Spleen (tissue), 11 donors: Measurements from ENCODE around the gene PCDHGA8. TPM values are rescaled to one million over a fixed set of nuclear protein-coding genes. Genes with fewer than 3 reads are reported as not detected.
"Not testable (repeated sequence)": the region's sequence is repeated elsewhere in the genome, so short reads cannot be mapped to it uniquely, and the experiment has no call there.

Experiments used
- DNase-seq: peaks from one replicate; pipeline ENCODE4 v3.0.0-alpha.2; 2020
- H3K27ac ChIP-seq, 8 donors: fragments of 200-600 bp; sonication (generic) in 7 of 8; 1 replicate in 4 of 8; 2 replicates in 4 of 8; pipeline versions ENCODE4 v1.5.0 to v1.8.0; 2016 to 2021; ENCODE audit warnings: inconsistent platforms in 4 of 8, mild to moderate bottlenecking in 4 of 8, moderate library complexity in 1 of 8
- H3K27me3 ChIP-seq, 7 donors: fragments of 200-600 bp; sonication (generic) in 6 of 7; replicated peaks in 1 of 7; 1 replicate in 4 of 7; 2 replicates in 3 of 7; pipeline versions ENCODE4 v1.5.0 to v1.8.0; 2016 to 2021; ENCODE audit warnings: inconsistent platforms in 3 of 7, mild to moderate bottlenecking in 1 of 7
- H3K36me3 ChIP-seq, 6 donors: fragments of 200-600 bp; sonication (generic) in 5 of 6; 1 replicate in 4 of 6; 2 replicates in 2 of 6; pipeline versions ENCODE4 v1.5.0 to v1.8.0; 2016 to 2021; ENCODE audit warnings: inconsistent platforms in 2 of 6
- H3K4me1 ChIP-seq, 6 donors: fragments of 200-600 bp; sonication (generic) in 5 of 6; 1 replicate in 3 of 6; 2 replicates in 3 of 6; pipeline versions ENCODE4 v1.5.0 to v1.8.0; 2016 to 2021; ENCODE audit warnings: inconsistent platforms in 3 of 6
- H3K4me3 ChIP-seq, 8 donors: fragments of 200-600 bp; sonication (generic) in 7 of 8; 1 replicate in 4 of 8; 2 replicates in 4 of 8; pipeline versions ENCODE4 v1.5.0 to v1.8.0; 2016 to 2021; ENCODE audit warnings: inconsistent platforms in 4 of 8, mild to moderate bottlenecking in 4 of 8, moderate library complexity in 2 of 8
- H3K9me3 ChIP-seq, 8 donors: fragments of 200-600 bp; sonication (generic) in 7 of 8; 1 replicate in 4 of 8; 2 replicates in 4 of 8; pipeline versions ENCODE4 v1.5.0 to v1.8.0; 2016 to 2021; ENCODE audit warnings: inconsistent platforms in 4 of 8
- CTCF ChIP-seq, 11 experiments: fragments of 200-600 bp in 7 of 11; fragments of 450-650 bp in 4 of 11; sonication (generic) in 4 of 11; IDR thresholded peaks in 8 of 11; conservative IDR thresholded peaks in 3 of 11; 1 replicate in 7 of 11; 2 replicates in 4 of 11; pipeline versions ENCODE4 v1.4.0 to v1.8.0; 2016 to 2021; ENCODE audit warnings: antibody characterized with exemption in 11 of 11, inconsistent platforms in 4 of 11, mild to moderate bottlenecking in 1 of 11
- POLR2A ChIP-seq, 3 donors: fragments of 450-650 bp; IDR thresholded peaks; one replicate each; pipeline ENCODE4 v1.5.1; 2017; ENCODE audit warnings: antibody characterized with exemption in 3 of 3, mild to moderate bottlenecking in 1 of 3
- POLR2AphosphoS5 ChIP-seq, 3 donors: sonication (generic); formaldehyde crosslinking; IDR thresholded peaks; one replicate each; pipeline ENCODE4 v1.5.1; 2017; ENCODE audit warnings: antibody characterized with exemption in 3 of 3
- WGBS, 5 donors: extraction: QIAGEN DNeasy Blood & Tissue Kit in 3 of 5; methylation state at CpG; one replicate each; pipeline versions ENCODE4 v1.1.5 to v1.1.7; 2013 to 2018; 5-methylcytosine and 5-hydroxymethylcytosine counted together
- intact Hi-C: fragments of 100-400 bp; cut with DNase I; formaldehyde crosslinking; loops from one replicate; pipeline ENCODE4 v1.15.0; 2023; ENCODE audit warnings: low total_unique reads
- polyA plus RNA-seq, 3 donors: library from polyadenylated mRNA; stranded (reverse); fragments of 200-250 nt; gene quantifications; one replicate each; pipeline ENCODE4 v1.2.1, GENCODE V29; 2013
- total RNA-seq, 7 donors: library from RNA; depleted of rRNA in 3 of 7; stranded (reverse); fragments of >200 nt in 3 of 7; fragmentation: NEBNext Ultra II Directional in 4 of 7; extraction: Animal tissue kit (Norgen Biotek cat#: 25700) in 4 of 7; gene quantifications; one replicate each; pipeline versions ENCODE4 v1.1.0 to v1.2.1, GENCODE V29; 2016 to 2021
- donor health status: healthy with polysubstance abuse.
- donor health status: DM: no; HTN: no; CAD: no; lungs with moderate emphysema.
- donor health status: DM: no; HTN: no; CAD: no.
- donor health status: Bipolar disorder and iron deficiency.
- donor health status: healthy.
- donor health status: DM: no; HTN: no; CAD: no.
- donor health status: DM: yes; HTN: yes; CAD: no.

The PCDHGA8 gene
- total and polyA plus RNA-seq, 10 donors = 0.04 to 3.9 (median 1.7) TPM; not detected in 1

GRCh38 chr5:141412854-141413539 lies 20.6 kb downstream of the PCDHGA8 start, which contains the start of gene PCDHGA10:
PCDHGA10 (plus strand) TSS chr5:141412987; CDS start chr5:141413176, 189 bp downstream.
- H3K27me3 ChIP-seq = peaks cover 0 to 99% (median 30%) of the 10 kb centered on the region in 7 donors
- TF ChIP-seq POLR2AphosphoS5 (IDR thresholded peaks at IDR 0.05) = no peak
- no peak for TF ChIP-seq POLR2A (IDR thresholded peaks at IDR 0.05)
- peak in 9 of 11 experiments; percentile 3 to 65 (median 44) for TF ChIP-seq CTCF (IDR thresholded peaks at IDR 0.05 in 8 of 11, conservative IDR thresholded peaks at IDR 0.05 in 3 of 11)
- no peak within 1 kb of the TSS for H3K27ac ChIP-seq
- no peak for DNase-seq
- H3K9me3 ChIP-seq = peaks cover 4 to 98% (median 88%) of the 10 kb centered on the region in 8 donors
- H3K36me3 ChIP-seq = peaks cover 0 to 6% (median 0%) of the 10 kb centered on the region in 6 donors
- H3K4me1 ChIP-seq = peaks cover 0 to 21% (median 5%) of the 10 kb centered on the region in 6 donors
- peak within 1 kb of the TSS; percentile 11 to 60 (median 32) for H3K4me3 ChIP-seq
- WGBS, 5 donors = 12 to 16% (median 14%) methylated on average over 25 to 31 of the region's 31 CpGs
- intact Hi-C loops = no loop called here

- Histone ChIP-seq H3K9me3 (peaks cover 4 to 98% (median 88%) of the 10 kb centered on the region in 8 donors), H3K36me3 (peaks cover 0 to 6% (median 0%) of the 10 kb centered on the region in 6 donors), H3K27me3 (peaks cover 0 to 99% (median 28%) of the 10 kb centered on the region in 7 donors), H3K4me3 (peak overlapping the region; percentile 11 to 60 (median 32)), H3K27ac (no peak overlapping the region), H3K4me1 (peaks cover 0 to 21% (median 5%) of the 10 kb centered on the region in 6 donors)
- intact Hi-C loops = no loop called here
- no peak for DNase-seq
- TF ChIP-seq POLR2A (IDR thresholded peaks at IDR 0.05) = no peak
- no peak for TF ChIP-seq POLR2AphosphoS5 (IDR thresholded peaks at IDR 0.05)
- no peak for TF ChIP-seq CTCF (IDR thresholded peaks at IDR 0.05 in 8 of 11, conservative IDR thresholded peaks at IDR 0.05 in 3 of 11)
- 15 to 21% (median 17%) methylated on average over 25 of the region's 25 CpGs for WGBS, 5 donors
Measured at GRCh38 chr5:141413540-141414069, 21.2 kb downstream of the PCDHGA8 start.

GRCh38 chr5:141414548-141415274 lies 22.3 kb downstream of the PCDHGA8 start:
- Histone ChIP-seq H3K27me3 (peaks cover 0 to 99% (median 29%) of the 10 kb centered on the region in 7 donors), H3K9me3 (peaks cover 3 to 98% (median 88%) of the 10 kb centered on the region in 8 donors), H3K4me1 (peaks cover 0 to 21% (median 5%) of the 10 kb centered on the region in 6 donors), H3K4me3 (peak overlapping the region in 1 of 8 donors; percentile 37)
- not testable (repeated sequence) for H3K36me3 ChIP-seq, DNase-seq, H3K27ac ChIP-seq
- intact Hi-C loops = loop anchor here (5.0 kb wide), 1 partner anchor 148 kb away; no protein-coding TSS in a partner anchor
- 24 to 39% (median 30%) methylated on average over 9 to 46 of the region's 46 CpGs for WGBS, 5 donors

GRCh38 chr5:141415275-141415618 lies 22.8 kb downstream of the PCDHGA8 start:
- Histone ChIP-seq H3K27me3 (peaks cover 0 to 99% (median 27%) of the 10 kb centered on the region in 7 donors), H3K9me3 (peaks cover 2 to 98% (median 88%) of the 10 kb centered on the region in 8 donors)

More at GRCh38 chr5:141415275-141415618, 22.8 kb downstream of the PCDHGA8 start:
- H3K27ac ChIP-seq, H3K36me3 ChIP-seq, DNase-seq: not testable (repeated sequence)
- peak overlapping the region in 1 of 8 donors; percentile 37 for H3K4me3 ChIP-seq
- peaks cover 0 to 21% (median 5%) of the 10 kb centered on the region in 6 donors for H3K4me1 ChIP-seq
- intact Hi-C loops = loop anchor here (5.0 kb wide), 1 partner anchor 147 kb away; no protein-coding TSS in a partner anchor
- 18 to 39% (median 23%) methylated on average over 11 to 24 of the region's 24 CpGs for WGBS, 5 donors
